ENCODE measurements around the gene RPL18.

Gene RPL18

DNA sequence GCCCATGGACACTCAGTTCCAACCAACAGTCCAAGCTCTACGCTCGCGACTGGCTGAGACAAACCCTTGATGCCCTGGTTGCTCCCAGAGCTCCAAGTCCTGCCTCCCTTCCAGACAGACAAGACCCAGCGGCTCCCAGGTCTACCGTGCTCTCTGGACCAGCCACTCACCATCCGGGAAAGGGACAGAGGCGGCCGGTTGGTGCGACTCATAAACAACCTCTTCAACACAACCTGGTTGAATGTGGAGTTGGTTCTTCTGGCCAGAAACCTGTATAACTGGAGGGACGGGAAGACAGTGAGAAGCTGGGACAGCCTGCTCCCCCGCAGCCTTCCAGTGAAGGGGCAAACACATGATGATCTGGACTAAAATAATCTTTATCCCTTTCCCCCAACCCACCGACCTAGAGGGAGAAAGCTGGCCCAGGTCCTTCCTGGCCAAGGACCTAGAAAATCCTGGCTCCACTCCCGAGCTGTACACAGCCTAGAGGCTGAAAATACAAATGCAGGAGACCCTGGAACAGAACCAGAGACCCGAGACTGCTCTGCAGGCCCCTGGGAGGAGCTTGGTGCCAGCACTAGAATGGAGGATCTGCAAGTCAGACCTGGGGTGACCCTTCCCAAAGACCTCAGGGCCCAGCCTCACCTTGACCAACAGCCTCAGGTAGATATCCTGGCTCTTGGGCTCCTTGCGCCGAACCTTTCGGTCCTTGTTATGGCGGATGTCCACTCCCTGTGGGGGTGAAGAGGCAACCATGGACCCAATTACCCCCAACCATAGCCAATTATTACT, 1.6 kb downstream of the RPL18 start:
- Histone ChIP-seq H4K91ac (ENCODE audit: low read depth, low read length) (no peak overlapping the region), H2BK5ac (ENCODE audit: low read depth, low read length, poor library complexity) (no peak overlapping the region), H3K79me1 (ENCODE audit: low read length) (peaks cover 9% of the 10 kb centered on the region), H3K27me3 (ENCODE audit: insufficient read depth, low read length) (no peaks in the 10 kb centered on the region), H2AK5ac (ENCODE audit: low read length) (no peak overlapping the region), H3K79me2 (ENCODE audit: control insufficient read depth, insufficient read depth, low read length, poor library complexity) (peaks cover 16% of the 10 kb centered on the region), H3K18ac (ENCODE audit: low read length) (no peak overlapping the region), H2AFZ (ENCODE audit: insufficient read depth, low read length, poor library complexity) (no peak overlapping the region), H3K23ac (ENCODE audit: low read length) (no peak overlapping the region), H2BK12ac (ENCODE audit: low read length) (no peak overlapping the region), H3K27ac (ENCODE audit: low read depth, low read length) (no peak overlapping the region), H2BK120ac (ENCODE audit: insufficient read depth, low read length, poor library complexity) (no peak overlapping the region), H3K14ac (ENCODE audit: low read length) (no peak overlapping the region), H3K4ac (ENCODE audit: low read depth, low read length) (peak overlapping the region; percentile 53), H3K4me3 (ENCODE audit: low read depth, low read length) (no peak overlapping the region), H3K4me2 (ENCODE audit: low read length) (peak overlapping the region; percentile 66), H4K12ac (ENCODE audit: low read depth, low read length) (no peak overlapping the region), H3K4me1 (ENCODE audit: control insufficient read depth in 1 of 2, insufficient read depth in 2 of 2, low read length in 2 of 2) (peaks cover 5 to 13% of the 10 kb centered on the region in 2 experiments), H3K9me3 (ENCODE audit: insufficient read depth, low read depth, low read length) (peaks cover 2% of the 10 kb centered on the region), H3K36me3 (ENCODE audit: control insufficient read depth in 1 of 2, insufficient read depth in 2 of 2, low read length in 2 of 2) (peaks cover 34 to 37% of the 10 kb centered on the region in 2 experiments), H4K8ac (ENCODE audit: low read depth, low read length) (no peak overlapping the region), H3K9ac (ENCODE audit: low read length) (peak overlapping the region; percentile 16)
- WGBS (ENCODE audit: extremely low coverage, insufficient coverage, insufficient read length) = no CpG with 5 or more reads among the region's 18 CpGs
- no peak for DNase-seq

DNA sequence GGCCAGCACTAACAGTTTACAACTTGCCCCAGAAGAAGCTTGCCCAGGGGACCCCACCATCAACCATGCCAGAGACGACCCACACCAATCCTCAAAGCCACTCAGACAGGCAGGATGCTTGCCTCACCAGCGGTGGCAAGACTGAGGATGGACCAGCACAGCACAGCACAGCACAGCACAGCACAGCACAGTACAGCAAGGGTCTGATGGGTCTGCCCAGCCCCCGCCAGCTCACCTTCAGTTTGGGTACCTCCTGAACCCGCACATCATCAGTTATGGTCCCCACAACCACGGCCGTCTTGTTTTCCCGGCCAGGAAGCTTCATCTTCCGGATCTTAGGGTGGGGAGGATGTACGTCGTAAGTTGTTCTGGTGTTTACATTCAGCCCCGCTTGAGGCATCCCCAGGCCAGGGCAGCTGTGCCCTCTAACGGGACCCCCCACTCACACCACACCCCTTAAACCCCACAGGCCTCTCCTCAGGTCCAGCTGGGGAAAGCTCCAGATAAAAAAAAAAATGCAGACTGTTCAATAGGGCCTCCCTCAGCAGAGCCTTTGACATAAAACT, 2.4 kb downstream of the RPL18 start:
- no peak for DNase-seq
- H3K4me3 ChIP-seq (ENCODE audit: low read depth, low read length) = no peak overlapping the region
- H3K23ac ChIP-seq (ENCODE audit: low read length) = no peak overlapping the region
- no CpG with 5 or more reads among the region's 12 CpGs for WGBS (ENCODE audit: extremely low coverage, insufficient coverage, insufficient read length)
- H3K14ac ChIP-seq (ENCODE audit: low read length) = no peak overlapping the region
- peak overlapping the region; percentile 77 for H3K4ac ChIP-seq (ENCODE audit: low read depth, low read length)
- H3K27me3 ChIP-seq (ENCODE audit: insufficient read depth, low read length) = no peaks in the 10 kb centered on the region
- H4K8ac ChIP-seq (ENCODE audit: low read depth, low read length) = no peak overlapping the region
- H4K91ac ChIP-seq (ENCODE audit: low read depth, low read length) = no peak overlapping the region
- no peak overlapping the region for H2AK5ac ChIP-seq (ENCODE audit: low read length)
- no peak overlapping the region for H2AFZ ChIP-seq (ENCODE audit: insufficient read depth, low read length, poor library complexity)
- no peak overlapping the region for H2BK12ac ChIP-seq (ENCODE audit: low read length)
- peaks cover 16% of the 10 kb centered on the region for H3K79me2 ChIP-seq (ENCODE audit: control insufficient read depth, insufficient read depth, low read length, poor library complexity)
- H3K4me2 ChIP-seq (ENCODE audit: low read length) = peak overlapping the region; percentile 66
- no peak overlapping the region for H3K27ac ChIP-seq (ENCODE audit: low read depth, low read length)
- H3K79me1 ChIP-seq (ENCODE audit: low read length) = peaks cover 9% of the 10 kb centered on the region
- H2BK120ac ChIP-seq (ENCODE audit: insufficient read depth, low read length, poor library complexity) = no peak overlapping the region
- no peak overlapping the region for H3K9ac ChIP-seq (ENCODE audit: low read length)
- no peak overlapping the region for H4K12ac ChIP-seq (ENCODE audit: low read depth, low read length)
- peaks cover 34 to 37% of the 10 kb centered on the region in 2 experiments for H3K36me3 ChIP-seq (ENCODE audit: control insufficient read depth in 1 of 2, insufficient read depth in 2 of 2, low read length in 2 of 2)
- peaks cover 5 to 13% of the 10 kb centered on the region in 2 experiments for H3K4me1 ChIP-seq (ENCODE audit: control insufficient read depth in 1 of 2, insufficient read depth in 2 of 2, low read length in 2 of 2)
- no peak overlapping the region for H2BK5ac ChIP-seq (ENCODE audit: low read depth, low read length, poor library complexity)
- H3K18ac ChIP-seq (ENCODE audit: low read length) = peak overlapping the region; percentile 64
- H3K9me3 ChIP-seq (ENCODE audit: insufficient read depth, low read depth, low read length) = peaks cover 2% of the 10 kb centered on the region

DNA sequence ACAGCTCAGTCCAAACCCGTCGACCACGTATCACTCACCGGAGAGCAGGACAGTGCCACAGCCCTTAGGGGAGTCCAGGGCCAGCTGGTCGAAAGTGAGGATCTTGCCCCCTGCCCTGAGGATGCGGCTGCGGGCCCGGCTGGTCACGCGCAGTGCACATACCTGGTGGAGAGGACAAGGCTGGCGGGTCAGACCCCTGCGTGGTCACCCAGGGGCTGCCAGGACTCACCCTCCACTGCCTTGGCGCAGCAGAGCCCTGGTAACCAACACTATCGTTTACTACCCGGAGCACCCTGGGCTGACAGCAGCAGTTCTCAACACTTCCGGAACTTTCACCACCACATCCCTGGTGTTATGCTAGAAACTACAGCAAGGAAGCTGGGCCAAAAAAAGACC, 2.9 kb downstream of the RPL18 start:
- H4K91ac ChIP-seq (ENCODE audit: low read depth, low read length) = no peak overlapping the region
- H3K4me3 ChIP-seq (ENCODE audit: low read depth, low read length) = no peak overlapping the region
- H3K18ac ChIP-seq (ENCODE audit: low read length) = peak overlapping the region; percentile 25
- H2BK5ac ChIP-seq (ENCODE audit: low read depth, low read length, poor library complexity) = no peak overlapping the region
- DNase-seq = no peak
- no peak overlapping the region for H3K9ac ChIP-seq (ENCODE audit: low read length)
- peaks cover 5 to 13% of the 10 kb centered on the region in 2 experiments for H3K4me1 ChIP-seq (ENCODE audit: control insufficient read depth in 1 of 2, insufficient read depth in 2 of 2, low read length in 2 of 2)
- H2BK120ac ChIP-seq (ENCODE audit: insufficient read depth, low read length, poor library complexity) = no peak overlapping the region
- H3K14ac ChIP-seq (ENCODE audit: low read length) = no peak overlapping the region
- no peak overlapping the region for H3K4ac ChIP-seq (ENCODE audit: low read depth, low read length)
- no CpG with 5 or more reads among the region's 16 CpGs for WGBS (ENCODE audit: extremely low coverage, insufficient coverage, insufficient read length)
- H2AFZ ChIP-seq (ENCODE audit: insufficient read depth, low read length, poor library complexity) = no peak overlapping the region
- H3K23ac ChIP-seq (ENCODE audit: low read length) = no peak overlapping the region
- H3K27me3 ChIP-seq (ENCODE audit: insufficient read depth, low read length) = no peaks in the 10 kb centered on the region
- peaks cover 9% of the 10 kb centered on the region for H3K79me1 ChIP-seq (ENCODE audit: low read length)
- peaks cover 34 to 37% of the 10 kb centered on the region in 2 experiments for H3K36me3 ChIP-seq (ENCODE audit: control insufficient read depth in 1 of 2, insufficient read depth in 2 of 2, low read length in 2 of 2)
- no peak overlapping the region for H3K4me2 ChIP-seq (ENCODE audit: low read length)
- H3K27ac ChIP-seq (ENCODE audit: low read depth, low read length) = no peak overlapping the region
- H4K8ac ChIP-seq (ENCODE audit: low read depth, low read length) = no peak overlapping the region
- peaks cover 2% of the 10 kb centered on the region for H3K9me3 ChIP-seq (ENCODE audit: insufficient read depth, low read depth, low read length)
- H3K79me2 ChIP-seq (ENCODE audit: control insufficient read depth, insufficient read depth, low read length, poor library complexity) = peaks cover 16% of the 10 kb centered on the region
- H2BK12ac ChIP-seq (ENCODE audit: low read length) = no peak overlapping the region
- no peak overlapping the region for H4K12ac ChIP-seq (ENCODE audit: low read depth, low read length)
- H2AK5ac ChIP-seq (ENCODE audit: low read length) = no peak overlapping the region

DNA sequence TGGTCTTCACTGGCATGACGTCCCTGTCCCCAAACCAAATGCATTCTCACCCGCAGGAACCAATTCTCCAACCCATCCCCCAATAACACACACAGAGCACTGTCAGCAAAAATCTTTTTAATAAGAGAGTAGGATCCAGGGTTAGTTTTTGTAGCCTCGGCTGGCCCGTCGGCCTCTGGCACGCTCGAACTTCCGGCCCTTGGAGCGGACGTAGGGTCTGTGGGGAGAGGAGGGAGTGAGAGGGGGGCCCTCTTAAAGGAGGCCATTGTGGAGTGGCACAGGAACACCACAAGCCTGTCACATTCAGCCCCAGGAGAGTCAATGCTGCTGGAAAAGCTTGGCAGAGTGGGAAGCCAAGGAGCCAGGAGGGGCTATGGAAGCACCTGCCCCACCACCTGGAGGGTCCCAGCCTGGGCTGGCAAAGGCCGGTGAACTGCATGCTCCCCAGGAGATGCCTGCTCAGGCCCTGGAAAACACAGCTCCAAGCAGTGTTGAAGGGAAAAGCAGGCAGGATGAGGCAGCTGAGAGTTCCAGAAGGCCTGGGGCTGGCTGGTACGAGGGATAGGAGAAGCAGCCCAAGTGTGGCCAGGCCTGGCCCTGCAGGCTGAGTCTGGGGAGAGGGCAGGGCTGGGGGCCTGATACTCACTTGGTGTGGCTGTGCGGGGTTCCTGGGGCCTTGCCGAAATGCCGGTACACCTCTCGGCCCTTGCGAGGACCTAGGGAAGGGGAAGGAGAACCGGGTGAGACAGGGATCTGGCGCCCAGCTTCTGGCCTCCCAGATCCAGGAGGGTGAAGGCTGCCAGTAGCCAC, 3.5 kb downstream of the RPL18 start:
- H2BK5ac ChIP-seq (ENCODE audit: low read depth, low read length, poor library complexity) = no peak overlapping the region
- H3K14ac ChIP-seq (ENCODE audit: low read length) = no peak overlapping the region
- H2BK120ac ChIP-seq (ENCODE audit: insufficient read depth, low read length, poor library complexity) = no peak overlapping the region
- no peak overlapping the region for H3K4me3 ChIP-seq (ENCODE audit: low read depth, low read length)
- no peak overlapping the region for H4K91ac ChIP-seq (ENCODE audit: low read depth, low read length)
- H3K4me1 ChIP-seq (ENCODE audit: control insufficient read depth in 1 of 2, insufficient read depth in 2 of 2, low read length in 2 of 2) = peaks cover 5 to 13% of the 10 kb centered on the region in 2 experiments
- H3K18ac ChIP-seq (ENCODE audit: low read length) = peak overlapping the region; percentile 25
- no peaks in the 10 kb centered on the region for H3K27me3 ChIP-seq (ENCODE audit: insufficient read depth, low read length)
- no peak overlapping the region for H4K12ac ChIP-seq (ENCODE audit: low read depth, low read length)
- H3K4ac ChIP-seq (ENCODE audit: low read depth, low read length) = no peak overlapping the region
- WGBS (ENCODE audit: extremely low coverage, insufficient coverage, insufficient read length) = no CpG with 5 or more reads among the region's 19 CpGs
- H3K79me1 ChIP-seq (ENCODE audit: low read length) = peaks cover 9% of the 10 kb centered on the region
- H3K79me2 ChIP-seq (ENCODE audit: control insufficient read depth, insufficient read depth, low read length, poor library complexity) = peaks cover 16% of the 10 kb centered on the region
- no peak overlapping the region for H3K4me2 ChIP-seq (ENCODE audit: low read length)
- H3K9ac ChIP-seq (ENCODE audit: low read length) = no peak overlapping the region
- peaks cover 2% of the 10 kb centered on the region for H3K9me3 ChIP-seq (ENCODE audit: insufficient read depth, low read depth, low read length)
- no peak overlapping the region for H3K27ac ChIP-seq (ENCODE audit: low read depth, low read length)
- H3K23ac ChIP-seq (ENCODE audit: low read length) = no peak overlapping the region
- peaks cover 34 to 37% of the 10 kb centered on the region in 2 experiments for H3K36me3 ChIP-seq (ENCODE audit: control insufficient read depth in 1 of 2, insufficient read depth in 2 of 2, low read length in 2 of 2)
- no peak overlapping the region for H2AFZ ChIP-seq (ENCODE audit: insufficient read depth, low read length, poor library complexity)
- no peak overlapping the region for H4K8ac ChIP-seq (ENCODE audit: low read depth, low read length)
- no peak overlapping the region for H2BK12ac ChIP-seq (ENCODE audit: low read length)
- H2AK5ac ChIP-seq (ENCODE audit: low read length) = no peak overlapping the region
- DNase-seq = no peak
